Stimulated activated memory B cell treated with anti-CD40 and anti-IgM and Interleukin-4, amounts not matched to agents 10 μg/mL and 1 μg/mL and 100 μg/mL, for 72 hours (primary cell): ENCODE data around the gene ADRA1B.
A peak's percentile ranks its signal among the peaks of the same experiment; 100 is the strongest.

Experiments
- ATAC-seq: fragments of 150-1000 bp; cut with Tn5 transposase; 2 replicates; pipeline ENCODE4 v1.10.0; 2021
- H3K27ac Mint-ChIP-seq: one replicate; pipeline ENCODE4 v1.8.0; 2022; ENCODE audit warnings: mild to moderate bottlenecking, mixed read lengths
- H3K27me3 Mint-ChIP-seq: one replicate; pipeline ENCODE4 v1.8.0; 2022; ENCODE audit warnings: mixed read lengths
- H3K36me3 Mint-ChIP-seq: one replicate; pipeline ENCODE4 v1.8.0; 2022; ENCODE audit warnings: mixed read lengths
- H3K4me1 Mint-ChIP-seq: one replicate; pipeline ENCODE4 v1.8.0; 2022; ENCODE audit warnings: mixed read lengths
- H3K4me3 Mint-ChIP-seq: one replicate; pipeline ENCODE4 v1.8.0; 2022; ENCODE audit warnings: mild to moderate bottlenecking, moderate library complexity, mixed read lengths
- H3K9me3 Mint-ChIP-seq: one replicate; pipeline ENCODE4 v1.8.0; 2022; ENCODE audit warnings: mixed read lengths

Gene ADRA1B

GRCh38 chr5:159935946-159936345 is 19.7 kb downstream of the ADRA1B start:
- ATAC-seq, result no peak
- Mint-ChIP-seq H3K36me3 (no peaks in the 10 kb centered on the region), H3K27me3 (peaks cover 8% of the 10 kb centered on the region), H3K27ac (no peak overlapping the region), H3K4me3 (no peak overlapping the region), H3K9me3 (no peaks in the 10 kb centered on the region), H3K4me1 (no peaks in the 10 kb centered on the region)

DNA sequence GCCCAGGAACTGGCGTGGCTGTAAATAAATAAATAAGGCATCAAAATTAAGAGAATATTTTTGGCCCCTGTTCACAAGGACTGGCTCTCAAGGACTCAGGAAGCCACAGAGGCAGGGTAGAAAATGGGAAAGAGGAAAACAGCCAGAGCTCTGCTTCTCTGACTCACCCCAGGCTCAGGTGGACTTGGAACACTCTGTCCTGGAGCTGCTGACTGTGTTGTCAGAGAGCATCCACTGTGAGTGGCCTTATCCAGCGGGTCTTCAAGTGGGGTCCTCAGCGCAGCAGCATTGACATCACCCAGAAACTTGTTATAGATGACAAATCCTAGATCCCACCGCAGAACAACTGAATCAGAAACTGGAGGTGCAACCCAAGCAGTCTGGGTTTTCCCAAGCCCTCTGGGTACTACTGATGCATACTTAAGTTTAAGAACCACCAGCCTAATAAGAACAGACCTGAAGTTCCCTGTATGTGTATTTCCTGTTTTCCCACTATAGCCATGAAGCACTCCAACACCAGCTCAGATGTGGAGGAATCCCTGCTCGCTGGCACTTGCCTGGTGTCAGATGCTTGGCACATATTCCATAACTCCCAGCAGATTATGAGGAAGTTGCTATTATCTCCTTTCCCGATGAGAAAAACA is 20.5 kb downstream of the ADRA1B start:
- ATAC-seq, result peak; percentile 45
- H3K36me3 Mint-ChIP-seq, result no peaks in the 10 kb centered on the region
- no peak overlapping the region for H3K27ac Mint-ChIP-seq
- no peak overlapping the region for H3K4me3 Mint-ChIP-seq
- H3K9me3 Mint-ChIP-seq, result no peaks in the 10 kb centered on the region
- peaks cover 13% of the 10 kb centered on the region for H3K27me3 Mint-ChIP-seq
- H3K4me1 Mint-ChIP-seq, result no peaks in the 10 kb centered on the region

DNA sequence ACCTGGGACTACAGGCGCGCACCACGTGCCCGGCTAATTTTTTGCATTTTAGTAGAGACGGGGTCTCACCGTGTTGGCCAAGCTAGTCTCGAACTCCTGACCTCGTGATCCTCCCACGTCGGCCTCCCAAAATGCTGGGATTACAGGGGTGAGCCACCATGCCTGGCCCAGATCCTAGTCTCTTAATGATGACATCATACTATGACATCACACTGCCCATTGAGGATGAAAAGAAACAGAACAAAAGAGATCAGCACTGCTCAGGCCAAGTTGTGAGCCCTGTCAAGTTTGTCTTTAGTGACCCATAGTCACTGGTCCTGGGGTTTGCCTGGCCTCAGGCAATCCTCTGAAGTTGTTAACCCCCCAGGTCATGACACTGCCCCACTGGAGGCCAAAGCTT is 21.3 kb downstream of the ADRA1B start:
- Mint-ChIP-seq H3K9me3 (no peaks in the 10 kb centered on the region), H3K27me3 (peaks cover 14% of the 10 kb centered on the region), H3K4me3 (no peak overlapping the region), H3K36me3 (no peaks in the 10 kb centered on the region), H3K4me1 (no peaks in the 10 kb centered on the region), H3K27ac (no peak overlapping the region)
- ATAC-seq, result no peak

DNA sequence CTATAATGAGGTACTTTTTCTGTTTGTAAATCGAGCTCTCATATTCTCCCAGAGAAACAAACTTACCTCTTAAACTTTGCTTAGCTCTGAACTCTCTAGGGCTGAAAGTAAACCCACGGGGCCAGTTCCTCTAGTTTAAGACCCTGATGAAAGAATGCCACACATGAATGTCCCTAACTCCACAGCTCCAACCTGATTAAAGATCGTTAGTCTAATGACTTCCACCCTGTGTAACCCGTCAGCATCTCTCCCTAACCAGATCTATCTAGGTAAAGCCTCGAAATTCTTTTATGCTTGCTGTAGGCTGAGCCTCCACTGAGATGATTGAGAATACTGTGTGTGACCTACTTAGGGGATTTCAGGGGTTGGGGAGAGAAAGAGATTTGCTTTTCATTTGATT is 27.0 kb downstream of the ADRA1B start:
- Mint-ChIP-seq H3K27me3 (peaks cover 34% of the 10 kb centered on the region), H3K9me3 (no peaks in the 10 kb centered on the region), H3K4me1 (no peaks in the 10 kb centered on the region), H3K36me3 (no peaks in the 10 kb centered on the region), H3K4me3 (no peak overlapping the region), H3K27ac (no peak overlapping the region)
- ATAC-seq, result no peak

- no peaks in the 10 kb centered on the region for H3K36me3 Mint-ChIP-seq
- peaks cover 34% of the 10 kb centered on the region for H3K27me3 Mint-ChIP-seq
- no peaks in the 10 kb centered on the region for H3K4me1 Mint-ChIP-seq
- H3K9me3 Mint-ChIP-seq, result no peaks in the 10 kb centered on the region
- no peak overlapping the region for H3K27ac Mint-ChIP-seq
- no peak overlapping the region for H3K4me3 Mint-ChIP-seq
- no peak for ATAC-seq
Observed at GRCh38 chr5:159944056-159944600, 27.8 kb downstream of the ADRA1B start.

- no peaks in the 10 kb centered on the region for H3K9me3 Mint-ChIP-seq
- no peak overlapping the region for H3K4me3 Mint-ChIP-seq
- H3K27me3 Mint-ChIP-seq, result peaks cover 44% of the 10 kb centered on the region
- no peaks in the 10 kb centered on the region for H3K4me1 Mint-ChIP-seq
- H3K36me3 Mint-ChIP-seq, result no peaks in the 10 kb centered on the region
- no peak for ATAC-seq
- no peak overlapping the region for H3K27ac Mint-ChIP-seq
Observed at GRCh38 chr5:159945359-159945758, 29.1 kb downstream of the ADRA1B start.

- H3K36me3 Mint-ChIP-seq, result no peaks in the 10 kb centered on the region
- H3K27me3 Mint-ChIP-seq, result peaks cover 31% of the 10 kb centered on the region
- H3K9me3 Mint-ChIP-seq, result no peaks in the 10 kb centered on the region
- no peaks in the 10 kb centered on the region for H3K4me1 Mint-ChIP-seq
- H3K4me3 Mint-ChIP-seq, result no peak overlapping the region
- no peak overlapping the region for H3K27ac Mint-ChIP-seq
- ATAC-seq, result no peak
Observed at GRCh38 chr5:159947708-159948358, 31.6 kb downstream of the ADRA1B start.

- no peak overlapping the region for H3K27ac Mint-ChIP-seq
- H3K27me3 Mint-ChIP-seq, result peaks cover 12% of the 10 kb centered on the region
- H3K36me3 Mint-ChIP-seq, result no peaks in the 10 kb centered on the region
- no peak for ATAC-seq
- H3K4me1 Mint-ChIP-seq, result no peaks in the 10 kb centered on the region
- no peak overlapping the region for H3K4me3 Mint-ChIP-seq
- no peaks in the 10 kb centered on the region for H3K9me3 Mint-ChIP-seq
Observed at GRCh38 chr5:159951387-159951786, 35.1 kb downstream of the ADRA1B start.

GRCh38 chr5:159951834-159952233 is 35.6 kb downstream of the ADRA1B start:
- no peak overlapping the region for H3K4me3 Mint-ChIP-seq
- no peaks in the 10 kb centered on the region for H3K9me3 Mint-ChIP-seq
- H3K36me3 Mint-ChIP-seq, result no peaks in the 10 kb centered on the region
- no peak for ATAC-seq
- no peaks in the 10 kb centered on the region for H3K4me1 Mint-ChIP-seq
- H3K27ac Mint-ChIP-seq, result no peak overlapping the region
- peaks cover 12% of the 10 kb centered on the region for H3K27me3 Mint-ChIP-seq

DNA sequence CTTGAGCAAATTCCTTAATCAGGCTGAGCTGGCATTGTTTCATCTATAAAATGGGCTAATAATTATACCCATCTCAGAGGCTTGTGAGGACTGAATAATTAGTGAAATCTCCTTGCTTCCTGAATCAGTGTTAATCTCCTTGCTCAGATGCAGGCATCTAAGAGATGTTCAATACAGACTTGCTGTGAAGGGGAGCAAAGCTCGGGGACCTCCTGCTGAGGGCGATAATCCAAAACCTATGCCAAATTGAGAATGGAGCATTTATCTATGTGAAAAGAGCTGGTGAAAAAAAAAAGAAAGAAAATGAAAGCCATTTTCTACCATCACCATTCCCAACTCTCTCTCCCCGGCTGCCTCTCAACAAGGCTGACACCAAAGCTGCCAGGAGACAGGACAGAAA is 37.3 kb downstream of the ADRA1B start:
- Mint-ChIP-seq H3K27me3 (peaks cover 12% of the 10 kb centered on the region), H3K27ac (no peak overlapping the region), H3K4me1 (no peaks in the 10 kb centered on the region), H3K36me3 (no peaks in the 10 kb centered on the region), H3K9me3 (no peaks in the 10 kb centered on the region), H3K4me3 (no peak overlapping the region)
- ATAC-seq, result no peak

GRCh38 chr5:159955056-159955624 is 38.9 kb downstream of the ADRA1B start:
- Mint-ChIP-seq H3K36me3 (no peaks in the 10 kb centered on the region), H3K9me3 (no peaks in the 10 kb centered on the region), H3K4me1 (no peaks in the 10 kb centered on the region), H3K4me3 (no peak overlapping the region), H3K27ac (no peak overlapping the region), H3K27me3 (peaks cover 3% of the 10 kb centered on the region)
- ATAC-seq, result peak; percentile 34

DNA sequence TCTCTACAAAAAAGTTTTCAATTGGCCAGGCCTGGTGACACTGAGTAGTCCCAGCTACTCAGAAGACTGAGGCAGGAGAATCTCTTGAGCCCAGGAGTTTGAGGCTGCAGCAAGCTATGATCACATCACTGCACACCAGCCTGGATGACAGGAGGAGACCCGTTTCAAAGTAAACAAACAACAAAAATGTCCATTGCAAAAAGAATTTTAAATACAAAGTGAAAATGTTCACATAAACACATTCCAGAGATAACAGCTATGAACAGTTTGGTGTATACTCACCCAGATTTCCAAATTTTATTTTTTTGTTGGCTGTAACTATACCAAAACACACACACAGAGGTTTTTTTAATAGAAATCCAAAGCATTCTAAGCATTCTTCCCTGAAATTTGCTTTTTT is 39.8 kb downstream of the ADRA1B start:
- H3K4me3 Mint-ChIP-seq, result no peak overlapping the region

GRCh38 chr5:159961176-159962160 is 45.2 kb downstream of the ADRA1B start:
- Mint-ChIP-seq H3K9me3 (no peaks in the 10 kb centered on the region), H3K27me3 (peaks cover 18% of the 10 kb centered on the region), H3K4me3 (no peak overlapping the region), H3K4me1 (peaks cover 7% of the 10 kb centered on the region), H3K36me3 (no peaks in the 10 kb centered on the region), H3K27ac (no peak overlapping the region)
- no peak for ATAC-seq

More for the DNA sequence above, 39.8 kb downstream of the ADRA1B start:
- Mint-ChIP-seq H3K36me3 (no peaks in the 10 kb centered on the region), H3K27me3 (no peaks in the 10 kb centered on the region), H3K27ac (no peak overlapping the region), H3K9me3 (no peaks in the 10 kb centered on the region), H3K4me1 (no peaks in the 10 kb centered on the region)
- no peak for ATAC-seq

- Mint-ChIP-seq H3K27me3 (peaks cover 22% of the 10 kb centered on the region), H3K4me3 (no peak overlapping the region), H3K36me3 (no peaks in the 10 kb centered on the region), H3K27ac (no peak overlapping the region), H3K9me3 (no peaks in the 10 kb centered on the region), H3K4me1 (peaks cover 7% of the 10 kb centered on the region)
- no peak for ATAC-seq
Observed at GRCh38 chr5:159962214-159962613, 45.9 kb downstream of the ADRA1B start.

- Mint-ChIP-seq H3K27ac (no peak overlapping the region), H3K4me3 (no peak overlapping the region), H3K4me1 (peaks cover 7% of the 10 kb centered on the region), H3K27me3 (peaks cover 31% of the 10 kb centered on the region), H3K9me3 (no peaks in the 10 kb centered on the region), H3K36me3 (no peaks in the 10 kb centered on the region)
- ATAC-seq, result no peak
Observed at GRCh38 chr5:159963935-159964334, 47.7 kb downstream of the ADRA1B start.
